SK-N-SH (cell line): ENCODE measurements around the gene EMILIN2. TPM values are rescaled to one million over a fixed set of nuclear protein-coding genes. Genes with fewer than 3 reads are reported as not detected.

ENCODE experiments used
- CTCF ChIA-PET: fragments of 300-600, 350-600 bp; formaldehyde crosslinking; extraction: SDS; loops from one replicate; lab custom pipeline; 2021; lab: Yijun Ruan, JAX
- POLR2A ChIA-PET: fragments of 350-600 bp; sonication (Branson Sonifier 250); formaldehyde crosslinking; extraction: SDS; loops from one replicate; lab custom pipeline; 2020; ENCODE audit warnings: antibody characterized with exemption, inconsistent platforms; lab: Yijun Ruan, JAX
- DNase-seq: peaks from one replicate; pipeline ENCODE4 v3.0.0; 2012
- H2AFZ ChIP-seq: fragments of 200-600 bp; sonication (generic); 2 replicates; pipeline ENCODE4 v1.8.1; 2016; ENCODE audit warnings: antibody characterized with exemption, mild to moderate bottlenecking, low read depth
- H3F3A ChIP-seq: fragments of 200-600 bp; sonication (generic); replicated peaks from 2 replicates; pipeline ENCODE3; 2016; ENCODE audit warnings: antibody characterized with exemption, mild to moderate bottlenecking; ENCODE audit not compliant: insufficient read depth
- H3K27ac ChIP-seq, 2 experiments: fragments of 200-500 bp in 1 of 2; fragments of 200-600 bp in 1 of 2; sonication (Bioruptor generic) in 1 of 2; sonication (generic), shearing (Covaris generic) in 1 of 2; 2 replicates each; pipeline versions ENCODE4 v1.5.1 to v1.6.1; 2014 to 2016; ENCODE audit warnings: low read depth in 2 of 2, inconsistent platforms in 1 of 2, low read length in 1 of 2, mild to moderate bottlenecking in 1 of 2, mixed read lengths in 1 of 2
- H3K27me3 ChIP-seq: fragments of 200-600 bp; sonication (generic), shearing (Covaris generic); 2 replicates; pipeline ENCODE4 v1.6.1; 2016; ENCODE audit warnings: mixed run types; ENCODE audit not compliant: insufficient read depth
- H3K36me3 ChIP-seq, 2 experiments: fragments of 200-500 bp in 1 of 2; fragments of 200-600 bp in 1 of 2; sonication (Bioruptor generic) in 1 of 2; sonication (generic) in 1 of 2; replicated peaks in 1 of 2; 2 replicates each; pipeline versions ENCODE3 to v1.5.1; 2014 to 2016; ENCODE audit warnings: low read length in 1 of 2, mild to moderate bottlenecking in 1 of 2; ENCODE audit not compliant: insufficient read depth in 2 of 2, control insufficient read depth in 1 of 2
- H3K4me1 ChIP-seq, 2 experiments: fragments of 200-500 bp in 1 of 2; fragments of 200-600 bp in 1 of 2; sonication (Bioruptor generic) in 1 of 2; sonication (generic), shearing (Covaris generic) in 1 of 2; 2 replicates each; pipeline versions ENCODE4 v1.5.1 to v1.6.1; 2014 to 2016; ENCODE audit warnings: low read depth in 1 of 2, low read length in 1 of 2, mixed run types in 1 of 2; ENCODE audit not compliant: insufficient read depth in 2 of 2, control insufficient read depth in 1 of 2
- H3K4me2 ChIP-seq: fragments of 200-600 bp; sonication (generic), shearing (Covaris generic); 2 replicates; pipeline ENCODE4 v1.6.1; 2017; ENCODE audit warnings: mixed run types
- H3K4me3 ChIP-seq, 2 experiments: fragments of 200-500 bp in 1 of 2; fragments of 200-600 bp in 1 of 2; sonication (Bioruptor generic) in 1 of 2; sonication (generic), shearing (Covaris generic) in 1 of 2; 2 replicates each; pipeline versions ENCODE4 v1.5.1 to v1.8.1; 2014 to 2016; ENCODE audit warnings: low read depth in 2 of 2, inconsistent platforms in 1 of 2, low read length in 1 of 2, mild to moderate bottlenecking in 1 of 2, mixed read lengths in 1 of 2, moderate library complexity in 1 of 2
- H3K79me2 ChIP-seq: fragments of 200-600 bp; sonication (generic); 2 replicates; pipeline ENCODE4 v1.8.1; 2017; ENCODE audit warnings: mild to moderate bottlenecking; ENCODE audit not compliant: insufficient read depth
- H3K9ac ChIP-seq: fragments of 200-600 bp; sonication (generic); 2 replicates; pipeline ENCODE4 v1.6.1; 2017; ENCODE audit warnings: mixed run types
- H3K9me2 ChIP-seq: fragments of 200-600 bp; sonication (generic); 2 replicates; pipeline ENCODE4 v1.6.1; 2017; ENCODE audit warnings: mixed run types
- H3K9me3 ChIP-seq: fragments of 200-600 bp; sonication (generic); 2 replicates; pipeline ENCODE4 v1.6.1; 2017; ENCODE audit warnings: mixed run types, mild to moderate bottlenecking, moderate library complexity
- H4K20me1 ChIP-seq: fragments of 200-600 bp; sonication (generic); 2 replicates; pipeline ENCODE4 v1.6.1; 2017; ENCODE audit warnings: mild to moderate bottlenecking, mixed run types; ENCODE audit not compliant: insufficient read depth
- FOSL2 ChIP-seq: IDR thresholded peaks from 2 replicates; pipeline ENCODE4 v1.4.0; 2012; ENCODE audit warnings: low read depth, mild to moderate bottlenecking, moderate library complexity, borderline replicate concordance
- GABPA ChIP-seq: IDR thresholded peaks from 2 replicates; pipeline ENCODE4 v1.4.0; 2012; ENCODE audit warnings: low read depth, mild to moderate bottlenecking
- GATA2 ChIP-seq: sonication (generic); formaldehyde crosslinking; IDR thresholded peaks from 2 replicates; pipeline ENCODE4 v1.5.0; 2020; ENCODE audit warnings: mild to moderate bottlenecking, missing genetic modification reagents
- JUND ChIP-seq: IDR thresholded peaks from 2 replicates; pipeline ENCODE4 v1.4.0; 2012
- MXI1 ChIP-seq: IDR thresholded peaks from 2 replicates; pipeline ENCODE4 v1.6.1; 2012; ENCODE audit warnings: mild to moderate bottlenecking, low read depth, low read length, improper control_type of control experiment
- NFIC ChIP-seq: IDR thresholded peaks from 2 replicates; pipeline ENCODE4 v1.4.0; 2012; ENCODE audit warnings: borderline replicate concordance
- RAD21 ChIP-seq: IDR thresholded peaks from 2 replicates; pipeline ENCODE4 v1.6.1; 2012; ENCODE audit warnings: mild to moderate bottlenecking, low read length
- RFX5 ChIP-seq: IDR thresholded peaks from 2 replicates; pipeline ENCODE4 v1.6.1; 2012; ENCODE audit warnings: mild to moderate bottlenecking, improper control_type of control experiment, low read length
- RXRA ChIP-seq: IDR thresholded peaks from 2 replicates; pipeline ENCODE4 v1.4.0; 2012; ENCODE audit warnings: low read depth, mild to moderate bottlenecking, borderline replicate concordance
- SMC3 ChIP-seq: IDR thresholded peaks from 2 replicates; pipeline ENCODE4 v1.6.1; 2012; ENCODE audit warnings: low read depth, low read length, improper control_type of control experiment
- TCF12 ChIP-seq: IDR thresholded peaks from 2 replicates; pipeline ENCODE4 v1.4.0; 2012
- TEAD4 ChIP-seq: IDR thresholded peaks from 2 replicates; pipeline ENCODE4 v1.4.0; 2012; ENCODE audit warnings: mild to moderate bottlenecking, borderline replicate concordance; ENCODE audit not compliant: insufficient read depth
- YY1 ChIP-seq: IDR thresholded peaks from 2 replicates; pipeline ENCODE4 v1.4.0; 2012; ENCODE audit warnings: low read depth, mild to moderate bottlenecking
- ZBTB33 ChIP-seq: IDR thresholded peaks from 2 replicates; pipeline ENCODE4 v1.4.0; 2012; ENCODE audit warnings: low read depth, borderline replicate concordance
- WGBS: methylation state at CpG from one replicate; pipeline ENCODE4 v1.1.6; 2017; ENCODE audit warnings: low lambda C conversion rate; 5-methylcytosine and 5-hydroxymethylcytosine counted together
- polyA plus RNA-seq, 3 experiments: library from polyadenylated mRNA; depleted of rRNA; stranded (reverse); fragments of >200 nt; gene quantifications; 2 replicates each; pipeline ENCODE4 v1.2.3, GENCODE V29; 2012
- TF ChIP-seq, protein P1 (sequence below): fragments of 150-350 bp; IDR thresholded peaks from 2 replicates; pipeline ENCODE4 v1.6.1; 2017; ENCODE audit warnings: antibody characterized with exemption, low read length, low read depth, borderline replicate concordance
- TF ChIP-seq, protein P2 (sequence below): fragments of 150-350 bp; IDR thresholded peaks from 2 replicates; pipeline ENCODE4 v1.6.1; 2016; ENCODE audit warnings: mild to moderate bottlenecking, low read depth, low read length
- TF ChIP-seq, protein P3 (sequence below): IDR thresholded peaks from 2 replicates; pipeline ENCODE4 v1.4.0; 2012; ENCODE audit warnings: low read depth, borderline replicate concordance

The EMILIN2 gene
- polyA plus RNA-seq, 1 of the 3 experiments (the other 2 are of a cell fraction) = 1.4 TPM

- TF ChIP-seq, protein P1, sequence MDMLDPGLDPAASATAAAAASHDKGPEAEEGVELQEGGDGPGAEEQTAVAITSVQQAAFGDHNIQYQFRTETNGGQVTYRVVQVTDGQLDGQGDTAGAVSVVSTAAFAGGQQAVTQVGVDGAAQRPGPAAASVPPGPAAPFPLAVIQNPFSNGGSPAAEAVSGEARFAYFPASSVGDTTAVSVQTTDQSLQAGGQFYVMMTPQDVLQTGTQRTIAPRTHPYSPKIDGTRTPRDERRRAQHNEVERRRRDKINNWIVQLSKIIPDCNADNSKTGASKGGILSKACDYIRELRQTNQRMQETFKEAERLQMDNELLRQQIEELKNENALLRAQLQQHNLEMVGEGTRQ = no peak
- TF ChIP-seq SMC3 (no peak), MXI1 (no peak), TCF12 (no peak)
- TF ChIP-seq, protein P2, sequence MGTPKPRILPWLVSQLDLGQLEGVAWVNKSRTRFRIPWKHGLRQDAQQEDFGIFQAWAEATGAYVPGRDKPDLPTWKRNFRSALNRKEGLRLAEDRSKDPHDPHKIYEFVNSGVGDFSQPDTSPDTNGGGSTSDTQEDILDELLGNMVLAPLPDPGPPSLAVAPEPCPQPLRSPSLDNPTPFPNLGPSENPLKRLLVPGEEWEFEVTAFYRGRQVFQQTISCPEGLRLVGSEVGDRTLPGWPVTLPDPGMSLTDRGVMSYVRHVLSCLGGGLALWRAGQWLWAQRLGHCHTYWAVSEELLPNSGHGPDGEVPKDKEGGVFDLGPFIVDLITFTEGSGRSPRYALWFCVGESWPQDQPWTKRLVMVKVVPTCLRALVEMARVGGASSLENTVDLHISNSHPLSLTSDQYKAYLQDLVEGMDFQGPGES = no peak
- TF ChIP-seq, protein P3, sequence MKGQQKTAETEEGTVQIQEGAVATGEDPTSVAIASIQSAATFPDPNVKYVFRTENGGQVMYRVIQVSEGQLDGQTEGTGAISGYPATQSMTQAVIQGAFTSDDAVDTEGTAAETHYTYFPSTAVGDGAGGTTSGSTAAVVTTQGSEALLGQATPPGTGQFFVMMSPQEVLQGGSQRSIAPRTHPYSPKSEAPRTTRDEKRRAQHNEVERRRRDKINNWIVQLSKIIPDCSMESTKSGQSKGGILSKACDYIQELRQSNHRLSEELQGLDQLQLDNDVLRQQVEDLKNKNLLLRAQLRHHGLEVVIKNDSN = no peak
- TF ChIP-seq, all 33 proteins: peak for 0
Measured at GRCh38 chr18:2823202-2823601, 23.6 kb upstream of the EMILIN2 start (continued).

DNA sequence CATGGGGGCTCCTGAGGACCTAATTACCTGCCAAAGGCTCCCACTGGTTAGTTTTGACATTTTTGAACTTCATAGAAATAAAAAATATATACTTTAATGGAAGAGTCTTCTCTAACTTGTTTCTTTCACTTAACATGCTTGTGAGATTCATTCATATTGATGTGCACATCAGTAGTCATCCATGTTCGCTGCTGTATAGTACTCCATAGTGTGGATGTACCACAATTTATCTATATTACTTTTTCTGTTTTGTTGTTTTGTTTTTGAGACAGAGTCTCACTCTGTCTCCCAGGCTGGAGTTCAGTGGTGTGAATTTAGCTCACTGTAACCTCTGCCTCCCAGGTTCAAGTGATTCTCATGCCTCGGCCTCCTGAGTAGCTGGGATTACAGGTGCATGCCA, 22.8 kb upstream of the EMILIN2 start:
- Histone ChIP-seq H3K4me3 (no peak overlapping the region), H3K4me2 (no peak overlapping the region), H2AFZ (no peak overlapping the region), H4K20me1 (no peaks in the 10 kb centered on the region), H3K36me3 (no peaks in the 10 kb centered on the region), H3K9me2 (no peaks in the 10 kb centered on the region), H3K9ac (no peak overlapping the region), H3K27ac (no peak overlapping the region), H3F3A (no peaks in the 10 kb centered on the region), H3K79me2 (no peaks in the 10 kb centered on the region), H3K27me3 (no peaks in the 10 kb centered on the region; the same call in 1 of the 2 replicates), H3K4me1 (no peaks in the 10 kb centered on the region), H3K9me3 (no peaks in the 10 kb centered on the region)
- POLR2A ChIA-PET = no interaction called here
- TF ChIP-seq RXRA (no peak), GABPA (no peak), RAD21 (no peak), NFIC (no peak), YY1 (no peak), JUND (no peak), TEAD4 (no peak), RFX5 (no peak), GATA2 (CRISPR knock-in tag) (no peak), FOSL2 (no peak), MXI1 (no peak), SMC3 (no peak), ZBTB33 (no peak)
- TF ChIP-seq, protein P1 = no peak
- CTCF ChIA-PET = no interaction called here
- WGBS = 75% methylated on average over 2 of the region's 2 CpGs
- no peak for DNase-seq
